Measurements from ENCODE around the gene ZNF26.

The ZNF26 gene

GRCh38 chr12:133073836-133074235, 87.7 kb downstream of the ZNF26 start:
- no peak for DNase-seq (ENCODE audit: low read depth in 2 of 2)

All from stimulated activated CD4-positive, alpha-beta T cell treated with anti-CD3 and anti-CD28 coated beads, Interleukin-15, amount 100 ng/mL, for 48 hours (primary cell).